ENCODE measurements around the gene IYD.
"Not testable (repeated sequence)": the region's sequence is repeated elsewhere in the genome, so short reads cannot be mapped to it uniquely, and the experiment has no call there.

Gene IYD

GRCh38 chr6:150435360-150435759, 66.5 kb downstream of the IYD start:
- DNase-seq (ENCODE audit: low read depth): no peak

- peak; percentile 7 for DNase-seq (ENCODE audit: low read depth)
Measured at GRCh38 chr6:150435832-150436231, 67.0 kb downstream of the IYD start.

GRCh38 chr6:150439373-150439772, 70.6 kb downstream of the IYD start:
- DNase-seq (ENCODE audit: low read depth): no peak

- DNase-seq (ENCODE audit: low read depth): no peak
Measured at GRCh38 chr6:150443621-150444020, 74.8 kb downstream of the IYD start.

- no peak for DNase-seq (ENCODE audit: low read depth)
Measured at GRCh38 chr6:150444308-150444707, 75.5 kb downstream of the IYD start.

- DNase-seq (ENCODE audit: low read depth): no peak
Measured at GRCh38 chr6:150445486-150445885, 76.7 kb downstream of the IYD start.

GRCh38 chr6:150448221-150448620, 79.4 kb downstream of the IYD start:
- no peak for DNase-seq (ENCODE audit: low read depth)

GRCh38 chr6:150449055-150449454, 80.2 kb downstream of the IYD start:
- not testable (repeated sequence) for DNase-seq (ENCODE audit: low read depth)

GRCh38 chr6:150450918-150451317, 82.1 kb downstream of the IYD start:
- no peak for DNase-seq (ENCODE audit: low read depth)

- DNase-seq (ENCODE audit: low read depth): no peak
Measured at GRCh38 chr6:150451807-150452427, 83.1 kb downstream of the IYD start.

- DNase-seq (ENCODE audit: low read depth): no peak
Measured at GRCh38 chr6:150452428-150453243, 83.8 kb downstream of the IYD start.

GRCh38 chr6:150453357-150453756, 84.5 kb downstream of the IYD start:
- no peak for DNase-seq (ENCODE audit: low read depth)

Data from ELR (cell line).